H1 (cell line): ENCODE data around the gene SRPRA. TPM values are rescaled to one million over a fixed set of nuclear protein-coding genes. Genes with fewer than 3 reads are reported as not detected.

ENCODE experiments used
- RNF2 ChIP-seq: fragments of 200-900, 300-1000 bp; sonication (generic); IDR thresholded peaks from 2 replicates; pipeline ENCODE4 v1.7.1; 2016; ENCODE audit warnings: borderline replicate concordance, low read depth, mild to moderate bottlenecking, antibody characterized with exemption, low read length; ENCODE audit not compliant: poor library complexity, severe bottlenecking; ENCODE audit errors: missing control alignments
- polyA plus RNA-seq, 7 experiments: library from polyadenylated mRNA; depleted of rRNA in 3 of 7; stranded (reverse) in 5 of 7; unstranded in 2 of 7; fragments of >200 nt in 5 of 7; fragments of 200-250 nt in 2 of 7; gene quantifications; 1 replicate in 5 of 7; 2 replicates in 1 of 7; 4 replicates in 1 of 7; pipeline versions ENCODE4 v1.2.1 to v1.2.3, GENCODE V29; 2011 to 2013; ENCODE audit warnings: missing spikeins in 2 of 7, mixed read lengths in 2 of 7
- total RNA-seq: library from RNA; stranded (reverse); fragmentation: NEBNext Ultra II Directional; extraction: Animal tissue kit (Norgen Biotek cat#: 25700); gene quantifications from 2 replicates; pipeline ENCODE4 v1.2.1, GENCODE V29; 2021

The SRPRA gene
- total and polyA plus RNA-seq, 2 of the 8 experiments (the other 6 are each of a cell fraction or from before 2014, with no cell fraction given), result 57.6 to 62.0 TPM

- no peak for TF ChIP-seq RNF2
Measured at GRCh38 chr11:126284829-126285228, 16.1 kb upstream of the SRPRA start (continued).
